HCT116 (cell line): Measurements from ENCODE around the gene TMTC1.

ENCODE experiments used
- ELF1 ChIP-seq: IDR thresholded peaks from 2 replicates; pipeline ENCODE4 v1.6.1; 2012; ENCODE audit warnings: low read depth, borderline replicate concordance
- FOSL1 ChIP-seq: IDR thresholded peaks from 2 replicates; pipeline ENCODE4 v1.6.1; 2012; ENCODE audit warnings: low read depth
- TF ChIP-seq, protein P1 (sequence below), 3 experiments: fragments of 200-600 bp in 1 of 3; sonication (generic) in 1 of 3; IDR thresholded peaks in 2 of 3; conservative IDR thresholded peaks in 1 of 3; 2 replicates each; pipeline ENCODE4 v1.5.1; 2012 to 2017; ENCODE audit warnings: low read depth in 2 of 3, low read length in 2 of 3, antibody characterized with exemption in 1 of 3, borderline replicate concordance in 1 of 3, control low read depth in 1 of 3, mild to moderate bottlenecking in 1 of 3, mixed read lengths in 1 of 3, mixed run types in 1 of 3, moderate library complexity in 1 of 3; ENCODE audit not compliant: insufficient read depth in 1 of 3

DNA sequence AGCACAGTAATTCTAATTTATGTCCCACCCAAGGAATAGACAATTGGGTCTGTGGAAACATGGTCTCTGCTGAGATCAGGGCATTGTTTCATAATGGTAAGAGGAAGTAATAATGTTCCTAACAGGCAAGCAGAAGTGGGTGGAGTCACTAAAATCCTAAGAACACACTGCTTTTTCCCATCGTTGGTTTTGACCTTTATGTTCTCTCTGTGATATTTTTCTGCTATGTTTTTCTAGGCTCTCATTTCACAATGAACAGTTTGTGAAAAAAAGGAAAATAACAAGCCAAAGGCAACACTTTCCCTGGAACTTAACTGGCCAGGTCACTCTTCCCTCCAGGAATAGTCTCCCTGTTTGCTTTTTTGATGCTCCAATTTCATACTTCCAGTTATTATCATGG, 205.7 kb downstream of the TMTC1 start:
- TF ChIP-seq ELF1 = no peak
- TF ChIP-seq, protein P1, sequence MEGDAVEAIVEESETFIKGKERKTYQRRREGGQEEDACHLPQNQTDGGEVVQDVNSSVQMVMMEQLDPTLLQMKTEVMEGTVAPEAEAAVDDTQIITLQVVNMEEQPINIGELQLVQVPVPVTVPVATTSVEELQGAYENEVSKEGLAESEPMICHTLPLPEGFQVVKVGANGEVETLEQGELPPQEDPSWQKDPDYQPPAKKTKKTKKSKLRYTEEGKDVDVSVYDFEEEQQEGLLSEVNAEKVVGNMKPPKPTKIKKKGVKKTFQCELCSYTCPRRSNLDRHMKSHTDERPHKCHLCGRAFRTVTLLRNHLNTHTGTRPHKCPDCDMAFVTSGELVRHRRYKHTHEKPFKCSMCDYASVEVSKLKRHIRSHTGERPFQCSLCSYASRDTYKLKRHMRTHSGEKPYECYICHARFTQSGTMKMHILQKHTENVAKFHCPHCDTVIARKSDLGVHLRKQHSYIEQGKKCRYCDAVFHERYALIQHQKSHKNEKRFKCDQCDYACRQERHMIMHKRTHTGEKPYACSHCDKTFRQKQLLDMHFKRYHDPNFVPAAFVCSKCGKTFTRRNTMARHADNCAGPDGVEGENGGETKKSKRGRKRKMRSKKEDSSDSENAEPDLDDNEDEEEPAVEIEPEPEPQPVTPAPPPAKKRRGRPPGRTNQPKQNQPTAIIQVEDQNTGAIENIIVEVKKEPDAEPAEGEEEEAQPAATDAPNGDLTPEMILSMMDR (IDR thresholded peaks at IDR 0.05 in 2 of 3, conservative IDR thresholded peaks at IDR 0.05 in 1 of 3; ENCODE audit: borderline replicate concordance in 1 of 3, insufficient read depth in 1 of 3, low read depth in 2 of 3, low read length in 2 of 3) = no peak
- no peak for TF ChIP-seq FOSL1
